ENCODE data around the gene DLGAP1. TPM values are rescaled to one million over a fixed set of nuclear protein-coding genes. Genes with fewer than 3 reads are reported as not detected.
A peak's percentile ranks its signal among the peaks of the same experiment; 100 is the strongest.

DLGAP1 gene
- total and polyA plus RNA-seq, 5 donors from 2014 or later, result 0.11 to 5.4 (median 0.68) TPM

- no peaks in the 10 kb centered on the region for H3K9me3 ChIP-seq (ENCODE audit: control insufficient read depth in 2 of 2, low read length in 2 of 2)
- DNase-seq (no peak), ATAC-seq (ENCODE audit: low read depth in 2 of 2) (no peak)
- no peaks in the 10 kb centered on the region for H3K27me3 ChIP-seq (ENCODE audit: control insufficient read depth, insufficient read depth, low read length)
- H3K36me3 Mint-ChIP-seq, result no peaks in the 10 kb centered on the region
- no peaks in the 10 kb centered on the region for H3K4me1 ChIP-seq (ENCODE audit: control insufficient read depth, insufficient read depth, low read length, poor library complexity, severe bottlenecking)
- peaks cover 2 to 12% (median 4%) of the 10 kb centered on the region in 7 donors for H3K9me3 Mint-ChIP-seq
- peaks cover 0 to 5% (median 0%) of the 10 kb centered on the region in 4 donors for H3K4me1 Mint-ChIP-seq
- H3K27ac ChIP-seq (ENCODE audit: insufficient read depth, low read length, poor library complexity, severe bottlenecking), result no peak overlapping the region
- H3K4me3 Mint-ChIP-seq, result no peak overlapping the region
- no peak overlapping the region for H3K4me3 ChIP-seq (ENCODE audit: low read depth, low read length)
- no peaks in the 10 kb centered on the region for H3K36me3 ChIP-seq (ENCODE audit: control insufficient read depth, insufficient read depth, low read length)
- H3K27ac Mint-ChIP-seq, result no peak overlapping the region
- no peaks in the 10 kb centered on the region for H3K27me3 Mint-ChIP-seq
Observed at GRCh38 chr18:4286256-4286655, 168.9 kb downstream of the DLGAP1 start.

DNA sequence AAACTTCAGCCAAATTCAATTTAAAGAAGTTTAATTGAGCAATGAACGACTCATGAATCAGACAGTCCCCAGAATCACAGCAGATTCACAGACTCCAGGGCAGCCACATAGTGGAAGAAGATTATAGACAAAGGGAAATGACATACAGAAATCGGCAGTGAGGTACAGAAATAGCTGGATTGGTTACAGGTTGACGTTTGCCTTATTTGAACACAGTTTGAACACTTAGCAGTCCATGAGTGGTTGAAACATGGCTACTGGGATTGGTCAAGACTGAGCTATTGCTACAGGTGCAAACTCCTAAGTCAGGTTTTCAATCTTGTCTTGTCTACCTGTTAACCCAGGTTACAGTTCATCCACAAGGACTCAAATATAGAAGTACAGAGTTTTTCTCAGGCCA, 169.6 kb downstream of the DLGAP1 start:
- no peaks in the 10 kb centered on the region for H3K36me3 Mint-ChIP-seq

GRCh38 chr18:4284528-4284927, 170.6 kb downstream of the DLGAP1 start:
- Histone ChIP-seq H3K4me3 (ENCODE audit: low read depth, low read length) (no peak overlapping the region), H3K9me3 (ENCODE audit: control insufficient read depth in 2 of 2, low read length in 2 of 2) (no peaks in the 10 kb centered on the region), H3K27me3 (ENCODE audit: control insufficient read depth, insufficient read depth, low read length) (no peaks in the 10 kb centered on the region), H3K27ac (ENCODE audit: insufficient read depth, low read length, poor library complexity, severe bottlenecking) (no peak overlapping the region), H3K36me3 (ENCODE audit: control insufficient read depth, insufficient read depth, low read length) (no peaks in the 10 kb centered on the region), H3K4me1 (ENCODE audit: control insufficient read depth, insufficient read depth, low read length, poor library complexity, severe bottlenecking) (no peaks in the 10 kb centered on the region)
- ATAC-seq (ENCODE audit: low read depth in 2 of 2) (no peak), DNase-seq (no peak)
- peak overlapping the region in 1 of 3 donors; percentile 9 for H3K27ac Mint-ChIP-seq
- no peaks in the 10 kb centered on the region for H3K36me3 Mint-ChIP-seq
- H3K4me1 Mint-ChIP-seq, result peaks cover 0 to 5% (median 0%) of the 10 kb centered on the region in 4 donors
- no peak overlapping the region for H3K4me3 Mint-ChIP-seq
- H3K27me3 Mint-ChIP-seq, result no peaks in the 10 kb centered on the region
- H3K9me3 Mint-ChIP-seq, result peaks cover 2 to 12% (median 4%) of the 10 kb centered on the region in 7 donors

More for the DNA sequence above, 169.6 kb downstream of the DLGAP1 start:
- Mint-ChIP-seq H3K4me3 (no peak overlapping the region), H3K4me1 (peaks cover 0 to 5% (median 0%) of the 10 kb centered on the region in 4 donors), H3K27ac (no peak overlapping the region), H3K27me3 (no peaks in the 10 kb centered on the region), H3K9me3 (peaks cover 2 to 12% (median 4%) of the 10 kb centered on the region in 7 donors)
- Histone ChIP-seq H3K27ac (ENCODE audit: insufficient read depth, low read length, poor library complexity, severe bottlenecking) (no peak overlapping the region), H3K9me3 (ENCODE audit: control insufficient read depth in 2 of 2, low read length in 2 of 2) (no peaks in the 10 kb centered on the region), H3K36me3 (ENCODE audit: control insufficient read depth, insufficient read depth, low read length) (no peaks in the 10 kb centered on the region), H3K4me3 (ENCODE audit: low read depth, low read length) (no peak overlapping the region), H3K27me3 (ENCODE audit: control insufficient read depth, insufficient read depth, low read length) (no peaks in the 10 kb centered on the region), H3K4me1 (ENCODE audit: control insufficient read depth, insufficient read depth, low read length, poor library complexity, severe bottlenecking) (no peaks in the 10 kb centered on the region)
- DNase-seq (no peak), ATAC-seq (ENCODE audit: low read depth in 2 of 2) (no peak)

DNA sequence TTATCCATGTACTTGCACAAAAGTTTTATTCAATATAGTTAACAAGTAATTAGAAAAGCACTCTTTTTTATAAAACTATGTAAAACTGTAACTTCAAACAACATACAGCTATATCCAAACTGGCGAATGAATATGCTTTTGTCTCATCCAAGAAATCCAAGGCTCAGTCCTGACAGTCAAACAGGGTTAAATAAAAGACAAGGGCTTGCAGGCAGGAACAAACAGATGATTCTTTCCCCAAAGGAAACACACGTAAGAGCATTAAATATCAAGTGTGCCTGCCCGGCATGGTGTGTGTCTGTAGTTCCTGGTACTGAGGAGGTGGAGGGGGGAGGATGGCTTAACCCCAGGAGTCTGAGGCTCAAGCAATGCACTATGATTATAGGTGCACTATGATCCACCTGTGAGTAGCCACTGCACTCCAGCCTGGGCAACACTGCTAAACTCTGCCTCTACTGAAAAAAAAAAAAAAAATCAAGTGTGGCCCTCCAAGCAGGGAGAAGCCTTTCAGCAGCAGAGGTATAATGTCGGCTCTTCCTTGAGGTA, 171.3 kb downstream of the DLGAP1 start:
- Mint-ChIP-seq H3K9me3 (peaks cover 2 to 11% (median 4%) of the 10 kb centered on the region in 7 donors), H3K27ac (peak overlapping the region in 1 of 3 donors; percentile 82), H3K36me3 (no peaks in the 10 kb centered on the region), H3K4me1 (peaks cover 0 to 5% (median 0%) of the 10 kb centered on the region in 4 donors), H3K4me3 (no peak overlapping the region), H3K27me3 (no peaks in the 10 kb centered on the region)
- Histone ChIP-seq H3K27ac (ENCODE audit: insufficient read depth, low read length, poor library complexity, severe bottlenecking) (no peak overlapping the region), H3K9me3 (ENCODE audit: control insufficient read depth in 2 of 2, low read length in 2 of 2) (no peaks in the 10 kb centered on the region), H3K4me1 (ENCODE audit: control insufficient read depth, insufficient read depth, low read length, poor library complexity, severe bottlenecking) (no peaks in the 10 kb centered on the region), H3K27me3 (ENCODE audit: control insufficient read depth, insufficient read depth, low read length) (no peaks in the 10 kb centered on the region), H3K4me3 (ENCODE audit: low read depth, low read length) (no peak overlapping the region), H3K36me3 (ENCODE audit: control insufficient read depth, insufficient read depth, low read length) (no peaks in the 10 kb centered on the region)
- no peak for DNase-seq
- no peak for ATAC-seq (ENCODE audit: low read depth in 2 of 2)

DNA sequence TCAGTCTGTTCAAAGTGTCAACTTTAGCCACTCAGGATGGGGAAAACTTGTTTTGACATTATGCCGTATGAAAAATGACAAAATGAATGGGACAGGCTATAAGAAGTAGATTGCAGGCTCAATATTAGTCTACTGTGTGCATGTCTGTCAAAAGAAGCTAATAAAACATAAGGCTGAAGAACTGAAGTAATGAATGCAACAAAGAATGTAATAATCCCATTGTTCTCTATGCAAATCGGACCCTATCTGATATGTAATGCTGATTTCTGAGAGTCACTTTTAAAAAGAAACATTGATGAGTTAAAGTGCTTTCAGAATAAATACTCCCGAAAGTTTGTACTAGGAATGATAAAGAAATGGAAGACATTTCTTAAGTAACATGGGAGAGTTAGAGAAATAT, 172.2 kb downstream of the DLGAP1 start:
- H3K27me3 Mint-ChIP-seq, result no peaks in the 10 kb centered on the region
- DNase-seq, result no peak
- peaks cover 2 to 11% (median 4%) of the 10 kb centered on the region in 7 donors for H3K9me3 Mint-ChIP-seq
- Histone ChIP-seq H3K36me3 (ENCODE audit: control insufficient read depth, insufficient read depth, low read length) (no peaks in the 10 kb centered on the region), H3K9me3 (ENCODE audit: control insufficient read depth in 2 of 2, low read length in 2 of 2) (no peaks in the 10 kb centered on the region), H3K4me3 (ENCODE audit: low read depth, low read length) (no peak overlapping the region), H3K27ac (ENCODE audit: insufficient read depth, low read length, poor library complexity, severe bottlenecking) (no peak overlapping the region), H3K27me3 (ENCODE audit: control insufficient read depth, insufficient read depth, low read length) (no peaks in the 10 kb centered on the region), H3K4me1 (ENCODE audit: control insufficient read depth, insufficient read depth, low read length, poor library complexity, severe bottlenecking) (no peaks in the 10 kb centered on the region)
- no peak overlapping the region for H3K27ac Mint-ChIP-seq
- H3K4me3 Mint-ChIP-seq, result no peak overlapping the region
- H3K4me1 Mint-ChIP-seq, result peaks cover 0 to 5% (median 0%) of the 10 kb centered on the region in 4 donors
- ATAC-seq (ENCODE audit: low read depth in 2 of 2), result no peak
- H3K36me3 Mint-ChIP-seq, result no peaks in the 10 kb centered on the region

DNA sequence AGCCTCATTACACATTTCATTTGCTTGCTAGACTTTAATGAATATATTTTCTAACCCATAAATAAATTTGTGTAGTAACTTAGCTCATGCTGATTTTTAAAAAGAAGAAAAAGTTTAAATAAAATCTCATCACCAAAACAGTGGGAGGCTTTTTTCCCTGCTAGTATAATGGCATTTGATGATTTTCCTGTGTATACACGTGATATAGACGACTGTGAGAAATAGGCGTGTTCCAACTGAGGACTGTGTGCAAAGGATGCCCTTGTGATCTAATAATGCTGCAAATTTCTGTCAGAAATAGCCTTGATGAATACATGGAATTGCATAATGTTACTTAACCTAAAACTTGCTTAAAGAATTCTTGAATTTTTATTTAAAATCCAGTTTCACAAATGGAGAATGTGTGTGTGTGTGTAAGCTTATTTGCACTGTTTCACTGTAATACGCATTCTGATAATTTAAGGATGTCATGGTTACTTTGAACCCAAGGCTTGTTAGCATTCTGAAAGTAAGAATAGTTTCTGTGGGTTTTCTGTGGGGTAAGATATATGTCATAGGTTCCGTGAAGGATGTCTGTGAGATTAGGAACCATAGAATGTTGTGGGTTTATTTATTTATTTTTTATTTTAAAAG, 178.0 kb downstream of the DLGAP1 start:
- H3K27me3 Mint-ChIP-seq, result no peaks in the 10 kb centered on the region
- ATAC-seq (ENCODE audit: low read depth in 2 of 2), result no peak
- no peak for DNase-seq
- Histone ChIP-seq H3K4me1 (ENCODE audit: control insufficient read depth, insufficient read depth, low read length, poor library complexity, severe bottlenecking) (no peaks in the 10 kb centered on the region), H3K27ac (ENCODE audit: insufficient read depth, low read length, poor library complexity, severe bottlenecking) (no peak overlapping the region), H3K4me3 (ENCODE audit: low read depth, low read length) (no peak overlapping the region), H3K9me3 (ENCODE audit: control insufficient read depth in 2 of 2, low read length in 2 of 2) (no peaks in the 10 kb centered on the region), H3K36me3 (ENCODE audit: control insufficient read depth, insufficient read depth, low read length) (no peaks in the 10 kb centered on the region), H3K27me3 (ENCODE audit: control insufficient read depth, insufficient read depth, low read length) (no peaks in the 10 kb centered on the region)
- H3K4me3 Mint-ChIP-seq, result no peak overlapping the region
- peaks cover 0 to 4% (median 0%) of the 10 kb centered on the region in 4 donors for H3K4me1 Mint-ChIP-seq
- H3K36me3 Mint-ChIP-seq, result no peaks in the 10 kb centered on the region
- peaks cover 0 to 8% (median 0%) of the 10 kb centered on the region in 7 donors for H3K9me3 Mint-ChIP-seq
- no peak overlapping the region for H3K27ac Mint-ChIP-seq

- no peaks in the 10 kb centered on the region for H3K36me3 Mint-ChIP-seq
- no peaks in the 10 kb centered on the region for H3K4me1 ChIP-seq (ENCODE audit: control insufficient read depth, insufficient read depth, low read length, poor library complexity, severe bottlenecking)
- no peak overlapping the region for H3K27ac ChIP-seq (ENCODE audit: insufficient read depth, low read length, poor library complexity, severe bottlenecking)
- no peak overlapping the region for H3K4me3 Mint-ChIP-seq
- no peak for ATAC-seq (ENCODE audit: low read depth in 2 of 2)
- H3K9me3 Mint-ChIP-seq, result peaks cover 0 to 8% (median 0%) of the 10 kb centered on the region in 7 donors
- DNase-seq, result no peak
- H3K27ac Mint-ChIP-seq, result no peak overlapping the region
- no peaks in the 10 kb centered on the region for H3K9me3 ChIP-seq (ENCODE audit: control insufficient read depth in 2 of 2, low read length in 2 of 2)
- H3K36me3 ChIP-seq (ENCODE audit: control insufficient read depth, insufficient read depth, low read length), result no peaks in the 10 kb centered on the region
- no peak overlapping the region for H3K4me3 ChIP-seq (ENCODE audit: low read depth, low read length)
- no peaks in the 10 kb centered on the region for H3K27me3 ChIP-seq (ENCODE audit: control insufficient read depth, insufficient read depth, low read length)
- H3K4me1 Mint-ChIP-seq, result peaks cover 0 to 4% (median 0%) of the 10 kb centered on the region in 4 donors
- no peaks in the 10 kb centered on the region for H3K27me3 Mint-ChIP-seq
Observed at GRCh38 chr18:4271952-4272351, 183.2 kb downstream of the DLGAP1 start.

- Mint-ChIP-seq H3K27me3 (no peaks in the 10 kb centered on the region), H3K4me1 (peaks cover 0 to 4% (median 0%) of the 10 kb centered on the region in 4 donors), H3K27ac (no peak overlapping the region), H3K4me3 (no peak overlapping the region), H3K36me3 (no peaks in the 10 kb centered on the region), H3K9me3 (peaks cover 0 to 8% (median 2%) of the 10 kb centered on the region in 7 donors)
- no peak overlapping the region for H3K4me3 ChIP-seq (ENCODE audit: low read depth, low read length)
- H3K27me3 ChIP-seq (ENCODE audit: control insufficient read depth, insufficient read depth, low read length), result no peaks in the 10 kb centered on the region
- ATAC-seq (ENCODE audit: low read depth in 2 of 2) (no peak), DNase-seq (no peak)
- H3K9me3 ChIP-seq (ENCODE audit: control insufficient read depth in 2 of 2, low read length in 2 of 2), result no peaks in the 10 kb centered on the region
- H3K4me1 ChIP-seq (ENCODE audit: control insufficient read depth, insufficient read depth, low read length, poor library complexity, severe bottlenecking), result no peaks in the 10 kb centered on the region
- H3K36me3 ChIP-seq (ENCODE audit: control insufficient read depth, insufficient read depth, low read length), result no peaks in the 10 kb centered on the region
- no peak overlapping the region for H3K27ac ChIP-seq (ENCODE audit: insufficient read depth, low read length, poor library complexity, severe bottlenecking)
Observed at GRCh38 chr18:4270988-4271387, 184.1 kb downstream of the DLGAP1 start.

Measured in CD4-positive, CD25-positive, alpha-beta regulatory T cell (primary cell).